Coronary artery (tissue), 2 donors: Measurements from ENCODE around the gene LDAF1.
A peak's percentile ranks its signal among the peaks of the same experiment; 100 is the strongest.

Source experiments
- DNase-seq: peaks from one replicate; pipeline ENCODE4 v3.0.0-alpha.2; 2017; ENCODE audit warnings: low spot score
- H3K27ac ChIP-seq, 2 donors: fragments of 200-600 bp; sonication (generic); one replicate each; pipeline ENCODE4 v1.5.1; 2016 to 2019
- H3K4me3 ChIP-seq: fragments of 200-600 bp; sonication (generic); 2 replicates; pipeline ENCODE4 v1.5.1; 2016; ENCODE audit warnings: mild to moderate bottlenecking, moderate library complexity
- CTCF ChIP-seq: fragments of 200-600 bp; sonication (generic); IDR thresholded peaks from one replicate; pipeline ENCODE4 v1.5.1; 2019; ENCODE audit warnings: antibody characterized with exemption

Gene LDAF1

GRCh38 chr16:21208446-21209230 lies 50.2 kb downstream of the LDAF1 start:
- TF ChIP-seq CTCF = no peak

GRCh38 chr16:21211486-21211885 lies 53.0 kb downstream of the LDAF1 start, which contains the start of gene ZP2:
Gene ZP2 (minus strand): TSS chr16:21211574. CDS start chr16:21211547, 27 bp downstream.
- no peak for TF ChIP-seq CTCF
- DNase-seq = no peak
- H3K27ac ChIP-seq = no peak within 1 kb of the TSS
- H3K4me3 ChIP-seq = no peak within 1 kb of the TSS

More at GRCh38 chr16:21208446-21209230, 50.2 kb downstream of the LDAF1 start:
- H3K27ac ChIP-seq = no peak overlapping the region
- DNase-seq = no peak
- H3K4me3 ChIP-seq = no peak overlapping the region

- no peak for TF ChIP-seq CTCF
- Histone ChIP-seq H3K27ac (no peak overlapping the region), H3K4me3 (no peak overlapping the region)
Observed at GRCh38 chr16:21214086-21214485, 55.6 kb downstream of the LDAF1 start.

GRCh38 chr16:21217121-21217520 lies 58.6 kb downstream of the LDAF1 start:
- peak; percentile 1 for DNase-seq
- Histone ChIP-seq H3K4me3 (no peak overlapping the region), H3K27ac (no peak overlapping the region)
- TF ChIP-seq CTCF = no peak

More at GRCh38 chr16:21214086-21214485, 55.6 kb downstream of the LDAF1 start:
- DNase-seq = no peak

GRCh38 chr16:21218153-21218552 lies 59.7 kb downstream of the LDAF1 start:
- no peak for TF ChIP-seq CTCF
- no peak overlapping the region for H3K27ac ChIP-seq
- DNase-seq = peak; percentile 14
- no peak overlapping the region for H3K4me3 ChIP-seq

GRCh38 chr16:21219551-21219950 lies 61.1 kb downstream of the LDAF1 start:
- Histone ChIP-seq H3K27ac (no peak overlapping the region), H3K4me3 (no peak overlapping the region)
- TF ChIP-seq CTCF = no peak
- DNase-seq = no peak
